Stimulated activated CD4-positive, alpha-beta T cell treated with anti-CD3 and anti-CD28 coated beads, Interleukin-12 subunit alpha, Interleukin-12 subunit beta, amount 100 ng/mL, for 48 hours (primary cell): ENCODE results near the gene ABCA2.
A peak's percentile ranks its signal among the peaks of the same experiment; 100 is the strongest.

Experiments
- DNase-seq, 3 donors: peaks; one replicate each; pipeline ENCODE4 v3.0.0-alpha.2; 2020; ENCODE audit warnings: low read depth in 2 of 3, low spot score in 1 of 3

ABCA2 gene, protein sequence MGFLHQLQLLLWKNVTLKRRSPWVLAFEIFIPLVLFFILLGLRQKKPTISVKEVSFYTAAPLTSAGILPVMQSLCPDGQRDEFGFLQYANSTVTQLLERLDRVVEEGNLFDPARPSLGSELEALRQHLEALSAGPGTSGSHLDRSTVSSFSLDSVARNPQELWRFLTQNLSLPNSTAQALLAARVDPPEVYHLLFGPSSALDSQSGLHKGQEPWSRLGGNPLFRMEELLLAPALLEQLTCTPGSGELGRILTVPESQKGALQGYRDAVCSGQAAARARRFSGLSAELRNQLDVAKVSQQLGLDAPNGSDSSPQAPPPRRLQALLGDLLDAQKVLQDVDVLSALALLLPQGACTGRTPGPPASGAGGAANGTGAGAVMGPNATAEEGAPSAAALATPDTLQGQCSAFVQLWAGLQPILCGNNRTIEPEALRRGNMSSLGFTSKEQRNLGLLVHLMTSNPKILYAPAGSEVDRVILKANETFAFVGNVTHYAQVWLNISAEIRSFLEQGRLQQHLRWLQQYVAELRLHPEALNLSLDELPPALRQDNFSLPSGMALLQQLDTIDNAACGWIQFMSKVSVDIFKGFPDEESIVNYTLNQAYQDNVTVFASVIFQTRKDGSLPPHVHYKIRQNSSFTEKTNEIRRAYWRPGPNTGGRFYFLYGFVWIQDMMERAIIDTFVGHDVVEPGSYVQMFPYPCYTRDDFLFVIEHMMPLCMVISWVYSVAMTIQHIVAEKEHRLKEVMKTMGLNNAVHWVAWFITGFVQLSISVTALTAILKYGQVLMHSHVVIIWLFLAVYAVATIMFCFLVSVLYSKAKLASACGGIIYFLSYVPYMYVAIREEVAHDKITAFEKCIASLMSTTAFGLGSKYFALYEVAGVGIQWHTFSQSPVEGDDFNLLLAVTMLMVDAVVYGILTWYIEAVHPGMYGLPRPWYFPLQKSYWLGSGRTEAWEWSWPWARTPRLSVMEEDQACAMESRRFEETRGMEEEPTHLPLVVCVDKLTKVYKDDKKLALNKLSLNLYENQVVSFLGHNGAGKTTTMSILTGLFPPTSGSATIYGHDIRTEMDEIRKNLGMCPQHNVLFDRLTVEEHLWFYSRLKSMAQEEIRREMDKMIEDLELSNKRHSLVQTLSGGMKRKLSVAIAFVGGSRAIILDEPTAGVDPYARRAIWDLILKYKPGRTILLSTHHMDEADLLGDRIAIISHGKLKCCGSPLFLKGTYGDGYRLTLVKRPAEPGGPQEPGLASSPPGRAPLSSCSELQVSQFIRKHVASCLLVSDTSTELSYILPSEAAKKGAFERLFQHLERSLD (N-terminal part only)

DNA sequence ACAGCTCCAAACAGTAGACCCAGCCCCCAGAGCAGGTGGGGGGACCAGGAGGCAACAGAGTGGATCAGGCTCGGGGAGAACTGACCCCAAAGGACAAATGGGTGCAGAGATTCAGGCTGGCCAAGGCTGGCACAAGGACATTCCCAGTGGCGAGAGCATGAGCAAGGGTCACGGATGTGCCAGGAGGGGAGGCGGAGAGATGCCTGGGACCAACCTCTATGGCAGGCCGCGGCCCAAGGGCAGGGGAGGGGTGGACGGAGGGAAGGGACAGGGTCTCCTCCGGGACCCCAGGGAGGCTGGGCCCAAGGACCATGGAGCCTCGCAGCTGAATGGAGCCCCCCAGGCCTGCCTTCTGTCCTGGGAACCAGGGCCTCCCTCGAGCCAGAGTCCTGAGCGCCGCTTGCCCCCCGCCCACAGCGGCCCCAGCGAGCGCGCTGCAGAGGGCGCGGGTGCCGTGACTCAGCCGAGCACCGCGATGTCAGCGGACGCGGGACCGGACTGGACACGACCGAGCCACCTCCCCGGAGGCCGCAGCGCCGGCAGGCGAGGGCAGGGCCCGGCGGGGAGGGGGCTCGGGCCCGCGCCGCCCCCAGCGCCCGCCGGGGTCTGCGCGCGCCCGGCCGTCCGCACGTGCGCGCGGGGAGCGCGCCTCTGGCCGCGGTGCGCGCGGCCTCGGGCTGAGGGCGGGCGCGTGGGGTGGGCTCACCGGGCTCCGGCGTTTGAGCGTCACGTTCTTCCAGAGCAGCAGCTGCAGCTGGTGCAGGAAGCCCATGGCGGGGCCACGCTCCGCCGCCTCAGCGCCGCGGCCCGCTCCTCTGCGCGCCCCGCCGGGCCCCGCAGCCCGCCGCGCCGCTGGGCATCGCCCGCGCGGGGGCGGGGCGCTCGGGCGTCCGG, at the start of gene ABCA2:
Gene ABCA2 (minus strand): TSS at position 869 of the 894 bp plus-strand sequence. CDS start 97 bp downstream, at position 772.
- DNase-seq = no peak

DNA sequence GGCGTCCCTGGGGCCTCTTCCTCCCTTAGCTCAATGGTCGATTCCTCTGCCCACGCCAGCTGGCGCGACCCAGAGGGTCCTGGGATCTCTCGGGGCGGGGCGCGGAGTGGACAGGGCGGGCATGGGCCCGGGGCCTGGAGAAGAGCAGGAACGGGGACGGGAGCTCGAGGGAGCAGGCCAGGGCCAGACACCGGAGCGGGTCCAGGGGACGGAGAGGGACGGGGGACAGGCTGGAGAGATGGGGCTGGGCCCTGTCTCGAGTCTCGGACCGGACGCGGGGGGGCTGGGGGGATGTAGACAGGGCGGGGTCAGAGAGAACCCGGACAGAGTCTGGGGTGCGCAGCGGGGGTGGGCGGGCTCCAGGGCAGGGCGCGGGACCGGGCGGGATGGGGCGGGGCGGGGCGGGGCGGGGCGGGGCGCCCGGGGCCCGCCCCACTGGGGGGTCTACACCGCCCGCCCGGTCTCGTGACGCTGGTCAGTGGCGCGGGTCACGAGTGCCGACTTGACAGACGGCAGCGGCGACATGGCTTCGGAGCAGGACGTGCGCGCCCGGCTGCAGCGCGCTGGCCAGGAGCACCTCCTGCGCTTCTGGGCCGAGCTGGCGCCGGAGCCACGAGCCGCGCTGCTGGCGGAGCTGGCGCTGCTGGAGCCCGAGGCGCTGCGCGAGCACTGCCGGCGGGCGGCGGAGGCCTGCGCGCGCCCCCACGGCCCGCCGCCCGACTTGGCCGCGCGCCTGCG, 49.1 kb upstream of the ABCA2 start, which contains the start of gene UAP1L1:
Gene UAP1L1 (plus strand): TSS at position 508 of the 738 bp plus-strand sequence. CDS start 16 bp downstream, at position 524.
- DNase-seq = no peak

DNA sequence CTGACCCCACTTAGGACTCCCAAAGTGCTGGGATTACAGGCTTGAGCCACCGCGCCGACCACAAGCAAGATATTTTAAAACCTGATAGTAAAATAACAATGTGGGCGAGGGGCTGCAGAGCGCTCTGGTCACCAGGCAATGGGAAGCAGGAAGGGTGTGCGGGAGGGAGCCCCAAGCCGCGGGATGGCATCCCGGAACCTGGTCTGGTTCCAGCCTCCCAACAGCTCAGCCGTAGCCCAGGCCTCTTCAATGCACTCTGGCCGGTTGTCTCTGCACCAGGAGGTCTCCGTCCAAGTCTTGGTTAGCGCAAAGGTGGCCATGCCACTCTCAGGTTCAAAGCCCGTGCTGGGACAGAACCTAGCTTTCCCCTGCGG, 48.6 kb upstream of the ABCA2 start:
- DNase-seq = no peak

DNA sequence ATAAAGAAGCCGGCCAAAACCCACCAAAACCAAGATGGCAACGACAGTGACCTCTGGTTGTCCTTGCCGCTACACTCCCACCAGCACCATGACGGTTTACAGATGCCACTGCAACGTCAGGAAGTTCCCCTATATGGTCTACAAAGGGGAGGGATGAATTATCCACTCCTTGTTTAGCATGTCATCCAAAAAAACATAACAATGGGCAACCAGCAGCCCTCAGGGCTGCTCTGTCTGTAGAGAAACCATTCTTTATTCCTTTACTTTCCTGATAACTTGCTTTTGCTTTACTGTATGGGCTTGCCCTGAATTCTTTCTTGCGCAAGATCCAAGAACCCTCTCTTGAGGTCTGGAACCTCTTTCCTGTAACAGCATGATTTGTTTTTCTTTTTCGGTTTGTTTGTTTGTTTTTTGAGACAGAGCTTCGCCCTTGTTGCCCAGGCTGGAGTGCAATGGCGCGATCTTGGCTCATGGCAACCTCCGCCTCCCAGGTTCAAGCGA, 47.3 kb upstream of the ABCA2 start:
- no peak for DNase-seq

DNA sequence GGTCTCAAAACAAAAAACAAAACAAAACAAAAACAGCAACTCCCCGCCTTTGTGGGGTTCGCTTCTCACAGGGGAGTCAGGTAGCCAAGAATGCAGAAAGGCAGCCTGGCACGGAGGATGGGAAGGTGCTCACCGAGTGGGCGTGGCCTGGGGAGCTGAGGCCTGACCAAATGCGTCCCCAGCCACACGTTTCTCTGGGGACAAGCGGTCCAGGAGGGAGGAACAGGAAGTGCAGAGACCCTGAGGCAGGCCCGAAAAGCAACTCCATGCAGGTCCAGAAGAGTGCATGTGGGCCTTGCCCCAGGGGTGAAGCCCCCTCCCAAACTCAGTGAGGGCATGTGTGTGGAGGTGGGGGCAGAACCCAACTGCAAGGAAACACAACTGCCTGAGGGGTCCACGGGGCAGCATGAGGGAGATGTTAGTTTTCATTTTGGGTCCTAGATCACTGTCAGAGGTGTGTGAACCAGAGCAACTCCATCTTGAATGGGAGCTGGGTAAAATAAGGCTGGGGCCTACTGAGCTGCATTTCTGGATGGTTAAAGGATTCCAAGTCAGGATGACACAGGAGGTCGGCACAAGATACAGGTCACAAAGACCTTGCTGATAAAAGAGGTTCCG, 46.7 kb upstream of the ABCA2 start:
- no peak for DNase-seq

DNA sequence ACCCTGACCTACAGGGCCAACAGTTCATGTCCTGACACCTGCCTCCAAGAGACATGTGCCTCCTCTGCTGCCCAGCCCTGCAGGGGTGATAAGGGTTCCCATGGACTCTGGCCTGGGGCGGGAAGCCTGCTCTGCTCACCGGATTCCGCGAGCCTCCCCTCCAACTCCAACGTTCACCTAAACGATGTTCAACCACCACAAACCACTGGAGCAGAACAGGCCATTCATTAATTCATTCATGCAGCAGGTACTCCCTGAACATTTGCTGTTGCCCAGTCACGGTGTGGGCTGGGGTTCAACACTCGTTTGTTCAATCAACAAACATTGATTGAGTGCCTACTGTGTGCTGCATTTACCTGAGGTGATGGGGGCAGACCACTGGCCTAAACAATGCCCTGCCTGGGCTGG, 46.0 kb upstream of the ABCA2 start:
- DNase-seq = no peak

DNA sequence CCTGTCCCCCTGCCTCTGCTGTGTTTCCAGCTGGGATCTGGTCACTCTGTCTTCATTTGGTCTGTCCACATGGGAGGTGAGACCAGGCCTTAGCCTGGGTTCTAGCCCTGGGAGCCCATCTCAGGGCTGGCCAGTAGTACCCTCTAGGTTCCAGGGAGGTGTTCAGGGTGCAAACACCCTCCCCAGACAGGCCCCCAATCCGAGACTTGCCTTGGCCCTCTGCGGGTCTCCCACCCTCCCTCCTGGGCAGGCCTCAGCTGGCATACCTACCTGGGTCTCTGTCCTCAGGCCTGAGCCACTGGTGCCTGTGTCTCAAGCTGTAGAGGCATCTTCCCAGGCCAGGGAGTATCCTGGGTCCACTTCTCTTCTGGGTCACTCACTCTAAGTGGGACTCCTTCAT, 43.2 kb upstream of the ABCA2 start:
- no peak for DNase-seq

DNA sequence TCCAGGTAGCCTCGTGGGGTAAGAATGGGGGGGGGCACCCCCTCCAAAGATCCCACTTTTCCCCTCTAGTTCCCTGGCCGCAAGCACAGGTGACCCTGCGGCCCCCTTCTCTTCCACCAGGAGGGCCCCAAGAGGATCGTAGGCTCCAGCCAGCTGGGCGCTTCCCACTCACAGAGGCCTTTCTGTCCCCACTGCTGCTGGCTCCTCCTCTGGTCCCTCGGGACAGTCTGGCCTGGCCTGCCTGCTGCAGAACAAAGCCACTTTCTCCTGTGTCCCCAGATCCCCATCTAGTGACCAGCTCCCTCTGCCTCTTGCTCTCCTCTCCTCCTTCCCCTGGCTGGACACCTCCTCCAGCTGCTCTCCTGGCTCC, 42.9 kb upstream of the ABCA2 start:
- no peak for DNase-seq

DNA sequence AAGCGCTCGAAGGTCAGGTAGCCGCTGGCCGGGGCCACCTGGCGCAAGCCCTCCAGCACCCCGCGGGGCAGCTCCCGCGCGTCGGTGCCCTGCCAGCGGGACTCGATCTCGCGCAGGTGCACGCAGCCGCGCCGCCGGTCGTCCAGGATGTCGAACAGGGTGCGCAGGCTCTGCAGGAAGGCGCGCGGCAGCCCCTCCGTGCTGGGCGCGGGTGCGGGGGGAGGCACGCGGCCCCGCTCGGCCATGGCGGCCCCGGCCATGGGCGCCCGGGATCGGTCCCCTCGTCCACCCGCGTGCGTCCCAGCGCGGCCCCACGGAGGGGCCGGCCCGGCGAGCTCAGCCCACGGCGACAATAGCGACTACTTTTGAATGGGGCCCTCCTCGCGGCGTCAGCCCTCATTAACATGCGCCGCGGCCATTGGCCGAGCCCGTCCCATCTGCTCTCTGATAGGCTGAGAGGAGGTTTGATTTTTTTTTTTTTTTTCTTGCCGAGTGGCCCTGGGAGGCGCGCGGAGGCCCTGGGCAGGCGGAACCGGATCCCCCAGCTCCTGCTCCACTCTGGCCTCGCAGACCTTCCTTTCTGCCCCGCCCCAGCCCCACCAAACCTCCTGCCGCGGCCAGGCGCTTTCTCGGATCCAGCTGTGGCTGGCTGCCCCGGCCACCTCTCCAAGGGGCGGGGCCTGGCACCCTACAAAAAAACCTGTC, 42.3 kb upstream of the ABCA2 start, which contains the start of gene SAPCD2:
Gene SAPCD2 (minus strand): TSS at position 357 of the 705 bp plus-strand sequence. CDS start 97 bp downstream, at position 260.
- peak; percentile 65 to 77 (median 70) for DNase-seq

DNA sequence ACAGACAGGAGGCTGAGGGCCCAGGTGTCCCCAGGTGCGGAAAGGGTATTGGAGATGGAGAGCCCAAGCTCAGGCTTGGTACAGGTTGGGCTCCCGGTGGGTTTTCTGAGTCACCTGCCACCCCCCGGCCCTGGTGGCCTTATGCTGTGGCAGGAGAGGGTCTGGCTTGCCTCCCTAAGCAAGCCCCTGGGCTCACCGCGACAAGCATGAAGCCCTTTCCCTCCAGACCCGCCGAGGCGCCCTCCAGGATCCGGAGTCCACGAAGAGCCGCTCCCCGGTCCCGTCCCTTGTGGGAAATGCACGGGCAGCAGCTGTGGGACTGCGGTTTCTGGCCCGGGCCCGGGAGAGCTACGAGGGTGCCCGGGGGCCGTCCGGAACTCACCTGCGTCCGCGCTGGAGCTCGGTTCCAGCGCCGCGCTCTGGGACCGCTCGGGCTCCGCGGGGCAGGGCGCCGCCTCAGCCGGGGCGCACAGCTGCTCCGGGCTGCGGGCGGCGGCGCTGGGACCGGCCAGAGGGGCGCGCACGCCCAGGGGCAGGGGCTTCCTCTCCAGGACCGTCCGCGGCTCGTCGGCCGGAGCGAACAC, 41.6 kb upstream of the ABCA2 start:
- no peak for DNase-seq

DNA sequence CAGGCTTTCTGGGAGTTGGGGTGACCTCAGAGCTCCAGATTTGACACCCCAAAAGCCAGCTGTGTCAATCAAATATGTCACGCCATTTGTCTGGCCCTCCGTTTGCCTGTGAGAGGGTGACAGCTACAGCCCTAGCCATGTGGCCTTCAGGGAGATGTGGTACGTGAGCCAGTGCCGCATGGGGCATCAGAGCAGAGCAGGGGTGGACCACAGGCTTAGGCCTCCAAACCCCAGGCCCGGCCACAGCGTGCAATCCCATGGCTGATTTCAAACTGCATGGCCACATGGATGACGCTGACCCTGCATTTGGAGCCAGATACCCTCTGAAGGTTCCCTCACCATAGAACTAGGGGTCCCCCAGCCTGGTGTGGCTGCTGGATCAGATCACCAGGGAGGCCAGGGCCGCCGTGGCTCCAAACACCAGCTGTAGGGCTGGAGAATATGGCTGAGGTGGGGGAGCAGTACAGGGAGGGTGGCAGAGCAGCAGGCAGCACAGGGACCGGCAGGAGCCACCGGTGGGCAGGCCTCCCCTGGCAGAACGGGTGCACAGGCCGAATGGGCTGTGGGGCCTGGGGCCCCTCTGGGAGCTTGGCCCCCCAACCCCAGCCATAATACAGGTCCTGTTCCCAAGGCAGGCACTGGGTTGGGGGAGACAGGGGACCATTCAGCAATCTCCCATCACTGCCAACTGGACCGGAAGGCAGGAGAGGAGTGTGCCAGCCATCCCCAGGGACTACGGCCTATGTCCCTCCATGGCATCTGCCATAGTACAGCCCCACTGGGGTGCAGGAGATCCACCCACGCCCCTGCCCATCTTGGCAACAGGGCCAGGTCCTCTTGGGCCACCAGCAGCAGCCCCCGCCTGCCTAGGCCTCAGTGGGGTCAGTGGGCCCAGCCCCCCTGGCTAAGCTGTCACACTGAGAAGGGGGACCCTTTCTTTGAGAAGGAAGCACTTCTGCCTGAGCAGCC, 40.8 kb upstream of the ABCA2 start:
- DNase-seq = no peak

DNA sequence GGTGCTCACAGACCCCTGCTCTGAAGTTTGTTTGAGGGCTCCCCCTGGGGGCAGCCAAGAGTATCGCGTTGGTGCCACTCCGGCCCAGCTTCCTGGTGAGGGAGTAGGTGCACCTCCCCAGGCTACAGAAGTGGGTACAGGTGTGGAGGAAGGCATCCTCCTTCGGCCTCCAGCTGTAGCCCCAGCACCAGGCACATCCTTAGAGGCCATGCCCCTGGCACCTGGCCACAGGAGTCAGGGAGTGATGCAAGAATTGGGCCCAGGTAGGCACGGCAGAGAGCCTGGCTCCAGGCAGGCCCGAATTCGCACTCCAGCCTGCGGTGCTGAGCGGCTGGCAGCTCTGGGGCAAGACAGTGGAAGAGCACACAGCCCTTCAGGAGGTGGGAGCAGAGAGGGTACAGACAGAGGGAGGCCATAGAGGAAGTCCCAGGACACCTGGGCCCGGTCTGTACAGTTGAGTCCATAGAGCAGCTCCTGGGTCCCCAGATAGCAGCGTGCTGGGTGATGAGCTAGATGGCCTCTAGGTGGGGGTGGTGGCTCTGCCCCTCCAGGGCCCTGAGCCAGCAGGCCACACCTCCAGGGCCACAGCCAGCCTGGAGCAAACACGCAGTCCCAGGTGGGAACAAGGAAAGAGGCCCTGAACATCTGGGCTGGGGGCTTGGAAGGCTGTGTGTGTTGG, 40.0 kb upstream of the ABCA2 start:
- peak; percentile 75 to 86 (median 79) for DNase-seq

DNA sequence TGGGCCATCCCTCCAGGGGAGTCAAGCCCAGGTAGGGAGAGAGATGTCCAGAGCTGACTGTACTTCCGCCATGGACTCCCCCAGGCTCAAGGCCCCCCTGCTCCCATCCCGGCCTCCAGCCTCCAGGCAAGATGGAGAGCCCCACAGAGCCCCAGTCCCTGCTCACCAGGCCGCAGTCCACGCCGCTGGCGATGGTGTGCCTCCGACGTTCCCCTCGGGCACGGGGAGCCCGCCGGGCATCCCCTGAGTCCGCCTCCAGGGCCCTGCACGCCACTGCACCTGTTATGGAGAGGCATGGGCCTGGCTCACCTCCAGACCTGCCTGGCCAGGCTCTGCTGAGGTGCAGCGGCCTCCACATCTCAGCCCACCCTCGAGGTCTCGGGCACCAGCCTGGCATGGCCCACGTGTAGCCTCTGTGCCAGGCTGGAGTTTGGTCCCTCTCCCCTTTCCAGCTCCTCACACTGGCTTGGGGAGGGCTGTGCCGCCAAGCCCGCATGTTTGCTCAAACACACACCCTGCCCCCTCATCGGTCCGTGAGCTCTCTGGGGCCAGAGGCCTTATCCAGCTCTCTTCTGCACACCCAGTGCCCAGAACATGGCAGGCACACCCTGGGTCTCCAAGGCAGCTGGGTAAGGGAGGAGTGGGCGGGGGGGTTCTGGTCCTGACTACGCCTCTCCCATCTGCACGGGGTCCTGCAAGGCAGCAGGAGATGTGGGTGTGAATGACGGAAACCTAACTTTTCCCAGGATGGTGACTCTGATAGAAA, 38.2 kb upstream of the ABCA2 start:
- DNase-seq = no peak

DNA sequence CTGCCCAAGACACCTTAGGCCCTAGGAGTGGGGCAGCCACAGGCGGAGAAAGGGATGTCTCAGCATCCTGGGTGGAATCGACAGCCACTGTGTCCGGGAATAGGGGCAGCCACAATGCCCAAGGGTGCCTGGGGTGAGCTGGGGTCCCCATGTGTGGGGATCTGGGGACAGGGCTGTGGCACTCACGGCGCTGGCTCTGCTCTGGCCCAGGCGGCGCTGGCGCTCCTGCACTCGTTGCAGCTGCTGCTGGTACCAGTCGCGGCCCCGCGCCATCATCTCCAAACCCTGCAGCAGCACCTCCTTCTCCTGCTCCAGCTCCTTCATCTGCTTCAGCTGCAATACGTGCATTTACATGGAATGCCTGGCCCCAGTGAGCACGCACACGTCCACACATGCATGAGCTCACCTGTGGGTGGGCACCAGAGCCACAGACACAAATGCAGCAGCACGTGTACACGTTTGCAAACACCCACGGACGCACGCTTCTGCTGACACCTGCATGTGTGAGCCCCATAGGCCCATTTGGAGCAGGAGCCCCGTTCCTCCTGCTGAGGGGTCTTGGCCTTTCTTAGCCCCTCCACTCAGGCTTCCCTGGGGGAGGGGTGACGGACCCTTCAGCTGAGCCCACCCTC, 37.4 kb upstream of the ABCA2 start:
- no peak for DNase-seq

DNA sequence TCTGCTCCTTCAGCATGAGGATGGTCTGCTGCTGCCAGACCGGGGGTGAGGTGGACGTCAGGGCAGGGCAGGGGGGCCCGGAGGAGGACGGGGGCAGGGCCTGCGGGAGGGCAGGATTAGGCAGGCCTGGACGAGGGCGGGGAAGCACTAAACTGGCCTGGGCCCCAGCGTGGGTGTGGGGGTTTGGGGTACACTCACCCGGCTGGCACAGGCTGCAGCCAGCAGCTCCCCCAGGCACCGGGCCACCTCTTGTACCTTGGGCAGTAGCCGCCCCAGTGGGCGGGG, 36.8 kb upstream of the ABCA2 start:
- no peak for DNase-seq
